PC-3 (cell line): ENCODE results near the gene DRAP1. TPM values are rescaled to one million over a fixed set of nuclear protein-coding genes. Genes with fewer than 3 reads are reported as not detected.
"Not testable (repeated sequence)": the region's sequence is repeated elsewhere in the genome, so short reads cannot be mapped to it uniquely, and the experiment has no call there.

Experiments used
- ATAC-seq: fragments of 200-7000 bp; cut with Tn5 transposase; 2 replicates; pipeline ENCODE4 v1.9.1; 2020; ENCODE audit warnings: mild to moderate bottlenecking, moderate library complexity
- BruUV-seq: library from RNA; stranded (reverse); fragments of 400-500 nt; replicated peaks from 2 replicates; lab custom pipeline; 2021; lab: Mats Ljungman, UMichigan
- CTCF ChIA-PET: fragments of 300-600 bp; sonication (Branson Sonifier 250); formaldehyde crosslinking; loops from one replicate; lab custom pipeline; 2022; ENCODE audit warnings: antibody characterized with exemption; lab: Charles Lee
- POLR2A ChIA-PET: fragments of 300-600 bp; sonication (Branson Sonifier 250); formaldehyde crosslinking; loops from one replicate; lab custom pipeline; 2022; ENCODE audit warnings: antibody characterized with exemption; ENCODE audit not compliant: unreplicated experiment; lab: Charles Lee
- DNase-seq: peaks from one replicate; pipeline ENCODE4 v3.0.0-alpha.2; 2015
- H2AFZ ChIP-seq: fragments of 300-600 bp; sonication (generic); 2 replicates; pipeline ENCODE4 v1.6.0; 2016; ENCODE audit warnings: antibody characterized with exemption, low read length
- H3F3A ChIP-seq: fragments of 300-600 bp; sonication (generic); one replicate; pipeline ENCODE4 v1.6.0; 2017; ENCODE audit warnings: antibody characterized with exemption, low read length, control low read depth, mild to moderate bottlenecking; ENCODE audit not compliant: unreplicated experiment
- H3K27ac ChIP-seq: fragments of 300-600 bp; sonication (generic); 2 replicates; pipeline ENCODE4 v1.5.1; 2016; ENCODE audit warnings: mild to moderate bottlenecking, low read length
- H3K27me3 ChIP-seq: fragments of 300-600 bp; sonication (generic); 2 replicates; pipeline ENCODE4 v1.6.1; 2016; ENCODE audit warnings: low read length, mixed read lengths
- H3K36me3 ChIP-seq: fragments of 300-600 bp; sonication (generic); 2 replicates; pipeline ENCODE4 v1.6.1; 2016; ENCODE audit warnings: low read depth, mixed run types, low read length, mixed read lengths
- H3K4me1 ChIP-seq: fragments of 300-600 bp; sonication (generic); 2 replicates; pipeline ENCODE4 v1.5.1; 2016; ENCODE audit warnings: low read length; ENCODE audit not compliant: insufficient read depth
- H3K4me2 ChIP-seq: fragments of 300-600 bp; sonication (generic); 2 replicates; pipeline ENCODE4 v1.6.0; 2016; ENCODE audit warnings: low read length
- H3K4me3 ChIP-seq: fragments of 300-600 bp; sonication (generic); 2 replicates; pipeline ENCODE4 v1.5.1; 2016; ENCODE audit warnings: mild to moderate bottlenecking, low read length, mixed read lengths
- H3K79me2 ChIP-seq: fragments of 300-600 bp; sonication (generic); 2 replicates; pipeline ENCODE4 v1.6.1; 2017; ENCODE audit warnings: low read length, mixed read lengths
- H3K9ac ChIP-seq: fragments of 300-600 bp; sonication (generic); 2 replicates; pipeline ENCODE4 v1.6.0; 2016; ENCODE audit warnings: mild to moderate bottlenecking, low read length
- H3K9me2 ChIP-seq: fragments of 300-600 bp; sonication (generic); replicated peaks from 2 replicates; pipeline ENCODE4 v1.6.1; 2016; ENCODE audit warnings: mixed run types, low read length, mixed read lengths
- H3K9me3 ChIP-seq: fragments of 300-600 bp; sonication (generic); 2 replicates; pipeline ENCODE4 v1.6.1; 2016; ENCODE audit warnings: low read length, mixed read lengths
- H4K20me1 ChIP-seq: fragments of 300-600 bp; sonication (generic); 2 replicates; pipeline ENCODE4 v1.6.1; 2016; ENCODE audit warnings: low read length, mixed read lengths
- EZH2 ChIP-seq: fragments of 300-600 bp; sonication (generic); IDR thresholded peaks from one replicate; pipeline ENCODE4 v1.6.1; 2017; ENCODE audit warnings: antibody characterized with exemption, mild to moderate bottlenecking, low read length; ENCODE audit not compliant: unreplicated experiment
- EZH2phosphoT487 ChIP-seq: fragments of 300-600 bp; sonication (generic); IDR thresholded peaks from 2 replicates; pipeline ENCODE4 v1.6.1; 2018; ENCODE audit warnings: mild to moderate bottlenecking, antibody characterized with exemption, low read length, borderline replicate concordance
- intact Hi-C: fragments of 100-400 bp; cut with micrococcal nuclease; formaldehyde crosslinking; loops from 2 replicates; pipeline ENCODE4 v1.9.0; 2023
- total RNA-seq: library from RNA; depleted of rRNA; stranded (reverse); fragments of >200 nt; gene quantifications from 2 replicates; pipeline ENCODE4 v1.2.3, GENCODE V29; 2014
- TF ChIP-seq, protein P1 (sequence below): fragments of 300-600 bp; sonication (generic); conservative IDR thresholded peaks from 2 replicates; pipeline ENCODE4 v1.5.1; 2017; ENCODE audit warnings: antibody characterized with exemption, low read depth, mild to moderate bottlenecking, low read length

The DRAP1 gene
- total RNA-seq, 1 experiment from 2014 or later, result 944 TPM

GRCh38 chr11:65947133-65947532, 27.9 kb downstream of the DRAP1 start:
- no peaks in the 10 kb centered on the region for H4K20me1 ChIP-seq
- ChIA-PET POLR2A (no interaction called here), CTCF (no interaction called here)
- no peaks in the 10 kb centered on the region for H3K4me1 ChIP-seq
- no peak overlapping the region for H3K27ac ChIP-seq
- no peak overlapping the region for H3K4me2 ChIP-seq
- no peak for ATAC-seq
- H3K9ac ChIP-seq, result no peak overlapping the region
- TF ChIP-seq, protein P1, sequence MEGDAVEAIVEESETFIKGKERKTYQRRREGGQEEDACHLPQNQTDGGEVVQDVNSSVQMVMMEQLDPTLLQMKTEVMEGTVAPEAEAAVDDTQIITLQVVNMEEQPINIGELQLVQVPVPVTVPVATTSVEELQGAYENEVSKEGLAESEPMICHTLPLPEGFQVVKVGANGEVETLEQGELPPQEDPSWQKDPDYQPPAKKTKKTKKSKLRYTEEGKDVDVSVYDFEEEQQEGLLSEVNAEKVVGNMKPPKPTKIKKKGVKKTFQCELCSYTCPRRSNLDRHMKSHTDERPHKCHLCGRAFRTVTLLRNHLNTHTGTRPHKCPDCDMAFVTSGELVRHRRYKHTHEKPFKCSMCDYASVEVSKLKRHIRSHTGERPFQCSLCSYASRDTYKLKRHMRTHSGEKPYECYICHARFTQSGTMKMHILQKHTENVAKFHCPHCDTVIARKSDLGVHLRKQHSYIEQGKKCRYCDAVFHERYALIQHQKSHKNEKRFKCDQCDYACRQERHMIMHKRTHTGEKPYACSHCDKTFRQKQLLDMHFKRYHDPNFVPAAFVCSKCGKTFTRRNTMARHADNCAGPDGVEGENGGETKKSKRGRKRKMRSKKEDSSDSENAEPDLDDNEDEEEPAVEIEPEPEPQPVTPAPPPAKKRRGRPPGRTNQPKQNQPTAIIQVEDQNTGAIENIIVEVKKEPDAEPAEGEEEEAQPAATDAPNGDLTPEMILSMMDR, result no peak
- TF ChIP-seq EZH2 (no peak), EZH2phosphoT487 (no peak)
- no peaks in the 10 kb centered on the region for H3K9me2 ChIP-seq
- H3K4me3 ChIP-seq, result no peak overlapping the region
- H2AFZ ChIP-seq, result no peak overlapping the region
- H3K79me2 ChIP-seq, result no peaks in the 10 kb centered on the region
- BruUV-seq, result no TSS peak
- H3K27me3 ChIP-seq, result no peaks in the 10 kb centered on the region
- H3K36me3 ChIP-seq, result no peaks in the 10 kb centered on the region
- intact Hi-C loops, result no loop called here
- DNase-seq, result no peak
- no peaks in the 10 kb centered on the region for H3F3A ChIP-seq
- H3K9me3 ChIP-seq, result no peaks in the 10 kb centered on the region

- no peak overlapping the region for H3K27ac ChIP-seq
- ATAC-seq (no peak), DNase-seq (no peak)
- intact Hi-C loops, result no loop called here
- H4K20me1 ChIP-seq, result no peaks in the 10 kb centered on the region
- no peaks in the 10 kb centered on the region for H3K4me1 ChIP-seq
- H3K27me3 ChIP-seq, result no peaks in the 10 kb centered on the region
- no peaks in the 10 kb centered on the region for H3K79me2 ChIP-seq
- POLR2A ChIA-PET, result no interaction called here
- H3K4me3 ChIP-seq, result no peak overlapping the region
- no peaks in the 10 kb centered on the region for H3K9me3 ChIP-seq
- no peaks in the 10 kb centered on the region for H3K36me3 ChIP-seq
- CTCF ChIA-PET, result no interaction called here
- no peak overlapping the region for H2AFZ ChIP-seq
- no peak overlapping the region for H3K4me2 ChIP-seq
- BruUV-seq, result no TSS peak
- no peaks in the 10 kb centered on the region for H3F3A ChIP-seq
- TF ChIP-seq, protein P1, result no peak
- no peak for TF ChIP-seq EZH2phosphoT487
- no peak for TF ChIP-seq EZH2
- no peak overlapping the region for H3K9ac ChIP-seq
- no peaks in the 10 kb centered on the region for H3K9me2 ChIP-seq
These were observed 28.4 kb downstream of the DRAP1 start for GRCh38 chr11:65947603-65948125.

DNA sequence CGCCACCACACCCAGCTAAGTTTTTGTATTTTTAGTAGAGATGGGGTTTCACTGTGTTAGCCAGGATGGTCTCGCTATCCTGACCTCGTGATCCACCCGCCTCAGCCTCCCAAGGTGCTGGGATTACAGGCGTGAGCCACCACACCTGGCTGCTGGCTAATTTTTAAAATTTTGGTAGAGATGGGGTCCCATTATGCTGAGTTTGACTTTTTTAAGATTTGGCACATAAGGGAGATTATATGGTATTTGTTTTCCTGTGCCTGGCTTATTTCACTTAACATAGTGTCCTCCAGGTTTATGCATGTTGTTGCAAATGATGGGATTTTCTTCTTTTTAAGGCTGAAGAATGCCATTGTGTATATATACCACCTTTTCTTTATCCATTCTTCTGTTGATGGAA, 31.5 kb downstream of the DRAP1 start:
- DNase-seq, H3K9me2 ChIP-seq, H2AFZ ChIP-seq, H3K27me3 ChIP-seq, POLR2A ChIA-PET, H3K9ac ChIP-seq, H3K4me1 ChIP-seq, H3K27ac ChIP-seq, H3K9me3 ChIP-seq, H3K4me3 ChIP-seq, intact Hi-C loops, ATAC-seq, H3K36me3 ChIP-seq, CTCF ChIA-PET, H3K4me2 ChIP-seq, BruUV-seq, H4K20me1 ChIP-seq, H3F3A ChIP-seq, H3K79me2 ChIP-seq: not testable (repeated sequence)

DNA sequence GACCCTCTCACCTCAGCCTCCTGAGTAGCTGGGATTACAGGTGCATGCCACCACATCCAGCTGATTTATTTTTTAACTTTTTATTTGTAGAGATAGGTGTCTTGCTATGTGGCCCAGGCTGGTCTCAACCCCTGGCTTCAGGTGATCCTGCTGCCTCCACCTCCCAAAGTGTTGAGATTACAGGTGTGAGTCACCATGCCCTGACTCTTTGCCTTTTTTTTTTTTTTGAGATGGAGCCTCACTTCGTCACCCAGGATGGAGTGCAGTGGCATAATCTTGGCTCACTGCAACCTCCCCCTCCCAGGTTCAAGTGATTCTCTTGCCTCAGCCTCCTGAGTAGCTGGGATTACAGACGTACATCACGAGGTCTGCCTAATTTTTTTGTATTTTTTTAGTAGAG, 32.4 kb downstream of the DRAP1 start:
- H3K9me3 ChIP-seq, ATAC-seq, BruUV-seq, H4K20me1 ChIP-seq, H3K36me3 ChIP-seq, H3K79me2 ChIP-seq, H3K9ac ChIP-seq, H3K27ac ChIP-seq, H3K4me3 ChIP-seq, H3F3A ChIP-seq, H3K9me2 ChIP-seq, DNase-seq, H2AFZ ChIP-seq, intact Hi-C loops, H3K4me1 ChIP-seq, POLR2A ChIA-PET, H3K27me3 ChIP-seq, H3K4me2 ChIP-seq: not testable (repeated sequence)
- CTCF ChIA-PET, result interaction anchor here (0.5 kb wide), 1 partner anchor 90 kb away, joined by 5 read pairs; no protein-coding TSS in a partner anchor
